Keratinocyte (primary cell): ENCODE measurements around the gene STAT3. TPM values are rescaled to one million over a fixed set of nuclear protein-coding genes. Genes with fewer than 3 reads are reported as not detected.

Experiments used
- DNase-seq: peaks from one replicate; pipeline ENCODE4 v3.0.0-alpha.2; 2011; ENCODE audit warnings: low read depth, missing footprints, low spot score
- FAIRE-seq: peaks from 2 replicates; lab custom pipeline; 2011; peaks lifted over from hg19 to GRCh38; lab: Jason Lieb, UNC
- H2AFZ ChIP-seq: 2 replicates; pipeline ENCODE4 v1.6.0; 2012; ENCODE audit warnings: low read length, control low read depth, inconsistent platforms; ENCODE audit not compliant: control insufficient read depth
- H3K27ac ChIP-seq: 2 replicates; pipeline ENCODE4 v1.5.1; 2011; ENCODE audit warnings: low read length; ENCODE audit not compliant: control insufficient read depth, insufficient read depth
- H3K27me3 ChIP-seq: 3 replicates; pipeline ENCODE4 v1.6.0; 2011; ENCODE audit warnings: low read length; ENCODE audit not compliant: control insufficient read depth, insufficient read depth; ENCODE audit errors: extremely low read depth
- H3K36me3 ChIP-seq, 2 experiments: 2 replicates in 1 of 2; 3 replicates in 1 of 2; pipeline ENCODE4 v1.5.1; 2011; ENCODE audit warnings: low read length in 2 of 2, mild to moderate bottlenecking in 1 of 2; ENCODE audit not compliant: control insufficient read depth in 2 of 2, insufficient read depth in 2 of 2; ENCODE audit errors: extremely low read depth in 1 of 2
- H3K4me1 ChIP-seq: 3 replicates; pipeline ENCODE4 v1.5.1; 2011; ENCODE audit warnings: low read length; ENCODE audit not compliant: control insufficient read depth, insufficient read depth; ENCODE audit errors: extremely low read depth
- H3K4me2 ChIP-seq: 3 replicates; pipeline ENCODE4 v1.6.0; 2011; ENCODE audit warnings: low read depth, low read length; ENCODE audit not compliant: control insufficient read depth, insufficient read depth; ENCODE audit errors: extremely low read depth
- H3K4me3 ChIP-seq, 3 experiments: fragments of 200-600 bp in 1 of 3; sonication (generic) in 1 of 3; 2 replicates in 2 of 3; 3 replicates in 1 of 3; pipeline ENCODE4 v1.5.1; 2011 to 2016; ENCODE audit warnings: low read length in 3 of 3, mild to moderate bottlenecking in 3 of 3, control low read depth in 2 of 3, inconsistent platforms in 1 of 3, low read depth in 1 of 3, mixed read lengths in 1 of 3, mixed run types in 1 of 3, moderate library complexity in 1 of 3; ENCODE audit not compliant: control insufficient read depth in 2 of 3, insufficient read depth in 2 of 3; ENCODE audit errors: extremely low read depth in 1 of 3
- H3K79me2 ChIP-seq: 2 replicates; pipeline ENCODE4 v1.6.0; 2012; ENCODE audit warnings: low read length; ENCODE audit not compliant: control insufficient read depth, insufficient read depth
- H3K9ac ChIP-seq: 3 replicates; pipeline ENCODE4 v1.6.0; 2011; ENCODE audit warnings: low read length; ENCODE audit not compliant: control insufficient read depth, insufficient read depth; ENCODE audit errors: extremely low read depth
- H3K9me1 ChIP-seq: 3 replicates; pipeline ENCODE4 v1.6.0; 2011; ENCODE audit warnings: low read length; ENCODE audit not compliant: control insufficient read depth, insufficient read depth; ENCODE audit errors: extremely low read depth
- H3K9me3 ChIP-seq: 2 replicates; pipeline ENCODE4 v1.5.1; 2012; ENCODE audit warnings: low read depth, low read length; ENCODE audit not compliant: control insufficient read depth
- H4K20me1 ChIP-seq: 3 replicates; pipeline ENCODE4 v1.6.0; 2011; ENCODE audit warnings: low read length; ENCODE audit not compliant: control insufficient read depth, insufficient read depth; ENCODE audit errors: extremely low read depth
- CTCF ChIP-seq, 3 experiments: IDR thresholded peaks in 1 of 3; conservative IDR thresholded peaks in 1 of 3; optimal IDR thresholded peaks in 1 of 3; 2 replicates in 2 of 3; 3 replicates in 1 of 3; pipeline versions ENCODE3 to v1.5.1; 2011; ENCODE audit warnings: low read length in 3 of 3, mild to moderate bottlenecking in 3 of 3, moderate library complexity in 2 of 3, control low read depth in 1 of 3, inconsistent platforms in 1 of 3; ENCODE audit not compliant: insufficient read depth in 2 of 3; ENCODE audit errors: extremely low read depth in 1 of 3
- EZH2 ChIP-seq: IDR thresholded peaks from one replicate; pipeline ENCODE4 v1.6.1; 2012; ENCODE audit warnings: inconsistent platforms, mild to moderate bottlenecking, low read length, moderate library complexity
- dilution Hi-C: fragments of 300-500 bp; cut with MboI; formaldehyde crosslinking; loops from one replicate; pipeline ENCODE4 v1.7.0; 2020; ENCODE audit warnings: low sequenced_read_pairs; ENCODE audit not compliant: extremely low pct_ligation_motif_present
- polyA plus RNA-seq, 5 experiments: library from polyadenylated mRNA; depleted of rRNA in 3 of 5; stranded (reverse) in 3 of 5; stranded (forward) in 1 of 5; unstranded in 1 of 5; fragments of >200 nt; gene quantifications; 1 replicate in 1 of 5; 2 replicates in 3 of 5; 3 replicates in 1 of 5; pipeline versions ENCODE4 v1.2.1 to v1.2.3, GENCODE V29; 2011 to 2012; ENCODE audit warnings: missing spikeins in 2 of 5, low read depth in 1 of 5, low replicate concordance in 1 of 5

STAT3 gene
- polyA plus RNA-seq, 1 donor (not counting 4 experiments of a cell fraction or from before 2014, with no cell fraction given) = 37.4 TPM

GRCh38 chr17:42423766-42424165, 35.5 kb upstream of the STAT3 start:
- H3K4me1 ChIP-seq = peaks cover 39% of the 10 kb centered on the region
- DNase-seq (no peak), FAIRE-seq (no peak)
- peak overlapping the region; percentile 92 to 97 (median 94) for H3K4me3 ChIP-seq
- peaks cover 24% of the 10 kb centered on the region for H4K20me1 ChIP-seq
- no peak for TF ChIP-seq CTCF (optimal IDR thresholded peaks at IDR 0.05 in 1 of 3, IDR thresholded peaks at IDR 0.05 in 1 of 3, conservative IDR thresholded peaks at IDR 0.05 in 1 of 3; ENCODE audit: extremely low read depth in 1 of 3, insufficient read depth in 2 of 3, low read length in 3 of 3)
- TF ChIP-seq EZH2 = no peak
- no peaks in the 10 kb centered on the region for H3K9me1 ChIP-seq
- H3K27me3 ChIP-seq = no peaks in the 10 kb centered on the region
- H3K79me2 ChIP-seq = peaks cover 43% of the 10 kb centered on the region
- H3K36me3 ChIP-seq = no peaks in the 10 kb centered on the region
- peak overlapping the region; percentile 58 for H3K9ac ChIP-seq
- no peaks in the 10 kb centered on the region for H3K9me3 ChIP-seq
- peak overlapping the region; percentile 60 for H3K27ac ChIP-seq
- dilution Hi-C loops = no loop called here
- H3K4me2 ChIP-seq = peak overlapping the region; percentile 85
- H2AFZ ChIP-seq = no peak overlapping the region

GRCh38 chr17:42422958-42423712, 34.9 kb upstream of the STAT3 start, which contains the start of gene CAVIN1:
CAVIN1 (minus strand) TSS chr17:42423256; CDS start chr17:42423097, 159 bp downstream.
- FAIRE-seq = peak; percentile 76
- peaks cover 49% of the 10 kb centered on the region for H3K79me2 ChIP-seq

More at GRCh38 chr17:42422958-42423712, 34.9 kb upstream of the STAT3 start, which contains the start of gene CAVIN1:
- Histone ChIP-seq H3K9me3 (no peaks in the 10 kb centered on the region), H2AFZ (peak within 1 kb of the TSS; percentile 66), H3K27ac (peak within 1 kb of the TSS; percentile 80), H3K9ac (peak within 1 kb of the TSS; percentile 90), H3K9me1 (no peaks in the 10 kb centered on the region), H3K36me3 (peaks cover 0 to 3% of the 10 kb centered on the region in 2 experiments), H3K4me2 (peak within 1 kb of the TSS; percentile 85), H3K4me1 (peaks cover 38% of the 10 kb centered on the region), H3K27me3 (no peaks in the 10 kb centered on the region), H3K4me3 (peak within 1 kb of the TSS; percentile 92 to 97 (median 94)), H4K20me1 (peaks cover 26% of the 10 kb centered on the region)
- DNase-seq = peak; percentile 75
- dilution Hi-C loops = no loop called here
- TF ChIP-seq EZH2 (no peak), CTCF (optimal IDR thresholded peaks at IDR 0.05 in 1 of 3, IDR thresholded peaks at IDR 0.05 in 1 of 3, conservative IDR thresholded peaks at IDR 0.05 in 1 of 3; ENCODE audit: extremely low read depth in 1 of 3, insufficient read depth in 2 of 3, low read length in 3 of 3) (no peak)
